Dedifferentiated amniotic fluid mesenchymal stem cell (primary cell): Measurements from ENCODE around the gene OR2K2.
"Not testable (repeated sequence)": the region's sequence is repeated elsewhere in the genome, so short reads cannot be mapped to it uniquely, and the experiment has no call there.

Experiments
- DNase-seq: peaks from one replicate; pipeline ENCODE4 v3.0.0-alpha.2; 2016; ENCODE audit errors: extremely low spot score

OR2K2 gene, protein sequence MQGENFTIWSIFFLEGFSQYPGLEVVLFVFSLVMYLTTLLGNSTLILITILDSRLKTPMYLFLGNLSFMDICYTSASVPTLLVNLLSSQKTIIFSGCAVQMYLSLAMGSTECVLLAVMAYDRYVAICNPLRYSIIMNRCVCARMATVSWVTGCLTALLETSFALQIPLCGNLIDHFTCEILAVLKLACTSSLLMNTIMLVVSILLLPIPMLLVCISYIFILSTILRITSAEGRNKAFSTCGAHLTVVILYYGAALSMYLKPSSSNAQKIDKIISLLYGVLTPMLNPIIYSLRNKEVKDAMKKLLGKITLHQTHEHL

DNA sequence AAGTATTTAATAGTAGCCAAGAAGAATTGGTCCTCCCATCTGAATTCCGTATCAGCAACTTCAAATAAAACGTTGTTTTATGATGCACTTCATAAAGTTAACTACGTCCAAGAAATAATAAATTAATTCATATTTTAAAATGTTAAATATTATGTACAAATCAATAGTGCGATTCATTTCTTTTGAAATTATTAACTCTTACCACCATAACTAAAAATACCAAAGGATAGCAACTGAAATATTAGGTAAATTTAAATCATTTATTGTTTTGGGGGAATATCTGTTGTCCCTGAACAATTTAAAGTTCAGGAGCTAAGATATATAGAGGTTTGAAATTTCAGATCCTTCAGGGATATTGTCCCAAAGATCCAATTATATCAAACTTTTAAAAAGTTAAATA, at the start of gene OR2K2:
Gene OR2K2 (minus strand): TSS at position 101 of the 400 bp plus-strand sequence. CDS start 1,791 bp downstream, outside the sequence.
- no peak for DNase-seq

DNA sequence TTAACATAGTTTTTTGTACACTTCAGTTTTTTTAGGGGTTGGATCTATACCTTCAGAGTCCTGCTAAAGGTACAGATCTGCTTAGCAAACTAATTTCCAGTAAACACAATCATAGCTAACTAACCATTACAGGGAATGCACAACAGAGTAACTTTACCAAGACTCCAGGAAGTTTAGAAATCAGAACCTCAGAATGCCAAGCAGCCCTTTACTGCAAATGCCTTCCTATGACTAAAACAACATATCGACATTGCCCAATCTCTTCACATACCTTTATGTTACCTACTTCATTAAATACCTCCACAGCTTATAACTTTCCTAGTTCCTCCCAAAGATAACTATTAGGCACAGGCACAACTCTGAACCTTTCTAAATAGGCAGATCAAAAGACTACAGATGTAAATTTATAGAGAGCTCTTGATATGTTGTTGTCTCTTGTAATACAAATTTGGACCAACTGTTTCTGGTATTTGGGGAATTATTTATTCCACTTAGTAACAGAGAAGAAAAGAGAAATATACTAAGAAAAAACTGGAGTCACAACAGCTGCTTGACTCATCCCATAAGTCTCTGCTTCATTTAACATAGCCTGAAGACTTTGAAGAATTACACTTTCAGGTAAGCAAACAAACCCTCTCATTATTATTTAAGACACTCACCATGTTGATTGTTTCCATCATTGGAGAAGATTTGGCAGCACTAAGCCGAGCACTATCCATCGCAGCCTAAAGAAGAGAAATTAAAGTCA, 46.0 kb upstream of the OR2K2 start:
- DNase-seq, result no peak

DNA sequence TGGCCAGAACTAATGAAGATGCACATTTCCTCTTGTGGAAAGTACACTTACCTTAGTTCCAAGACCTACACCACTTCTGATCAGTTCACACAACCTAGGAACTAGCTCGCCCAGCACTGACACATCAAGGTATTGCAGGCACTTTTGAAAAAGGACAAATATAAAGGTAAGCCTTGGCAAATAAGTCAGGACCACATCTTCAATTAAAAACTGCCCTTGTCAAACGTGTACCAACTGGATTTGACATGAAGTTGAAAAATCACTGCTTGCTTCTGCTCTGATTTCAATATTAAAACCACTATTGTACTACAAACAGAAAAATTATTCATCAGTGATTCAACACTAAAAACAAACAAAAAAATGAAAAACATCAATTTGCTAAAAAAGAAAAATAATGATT, 45.0 kb upstream of the OR2K2 start:
- DNase-seq, result no peak

DNA sequence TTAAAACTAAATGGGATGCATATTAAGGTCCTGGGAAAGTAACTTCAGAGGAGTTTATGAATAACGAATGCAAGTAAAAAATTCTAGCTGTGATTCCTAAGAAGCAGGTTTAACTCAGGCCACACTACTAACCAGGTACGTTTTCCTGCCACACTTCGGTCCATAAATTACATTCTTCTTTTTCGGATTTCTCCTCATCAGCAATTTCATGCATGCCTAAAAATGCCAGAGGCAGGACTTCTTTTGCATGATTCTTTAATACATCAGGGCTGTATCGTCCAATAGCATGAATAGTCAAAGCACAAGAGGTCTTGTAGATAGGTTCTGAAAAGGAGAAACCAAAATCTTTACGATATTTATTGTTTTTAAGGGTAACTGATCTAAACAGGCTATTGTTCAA, 42.3 kb upstream of the OR2K2 start:
- no peak for DNase-seq

DNA sequence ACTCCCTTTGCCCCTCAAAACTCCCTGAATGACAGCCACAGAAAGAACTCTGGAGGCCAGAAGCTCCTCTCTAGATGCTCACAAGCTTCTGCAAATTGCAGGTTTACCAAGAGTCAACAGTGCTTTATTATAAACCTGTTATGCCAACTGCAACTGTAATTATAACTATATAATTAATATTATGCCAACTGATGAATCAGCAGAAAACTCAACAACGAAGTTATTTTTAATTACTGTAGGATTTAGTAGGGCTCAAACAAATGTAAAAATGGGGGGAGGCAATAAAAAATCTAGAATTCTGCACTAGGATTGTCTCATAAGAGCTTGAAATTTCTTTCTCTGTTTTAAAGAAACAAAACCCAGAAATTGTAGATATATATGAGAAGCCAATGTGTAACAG, 37.0 kb upstream of the OR2K2 start:
- no peak for DNase-seq

DNA sequence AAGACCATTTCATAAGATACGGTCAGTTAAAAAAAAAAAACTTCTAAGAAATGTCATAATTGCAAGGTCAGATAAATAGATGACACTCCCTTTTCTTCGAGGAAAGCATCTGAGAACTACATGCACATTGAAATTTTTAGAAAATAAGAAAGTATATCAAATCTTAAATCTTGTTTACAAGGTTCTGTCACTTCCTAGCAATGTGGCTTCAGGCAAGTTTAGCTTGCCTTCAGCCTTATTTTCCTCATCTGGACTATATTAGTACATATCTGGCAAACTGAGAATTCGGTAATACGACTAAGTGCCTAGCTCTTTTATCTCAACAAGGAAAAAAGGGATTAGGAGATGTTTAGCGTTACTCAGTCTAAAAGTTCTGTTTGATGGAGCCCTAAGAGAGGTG, 32.5 kb upstream of the OR2K2 start:
- peak; percentile 23 for DNase-seq

DNA sequence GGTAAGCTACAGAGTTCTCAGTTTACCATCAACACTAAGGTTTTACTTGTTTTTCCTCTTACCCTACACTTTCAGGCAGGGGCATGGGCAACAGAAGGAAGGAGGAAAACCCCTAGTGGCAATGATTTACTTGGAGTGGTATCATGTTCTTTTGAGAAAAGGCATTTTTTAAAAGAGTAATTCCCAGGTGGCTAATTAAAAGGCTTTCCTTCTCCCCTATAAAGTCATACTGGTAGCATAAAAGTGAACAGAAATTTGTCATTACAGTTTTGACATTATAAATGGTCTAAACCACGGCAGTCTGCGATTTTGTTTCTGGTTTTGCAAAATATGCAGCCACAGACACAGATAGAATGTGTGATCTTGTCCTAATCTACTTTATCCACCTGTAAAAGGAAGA, 30.9 kb upstream of the OR2K2 start:
- DNase-seq, result no peak

DNA sequence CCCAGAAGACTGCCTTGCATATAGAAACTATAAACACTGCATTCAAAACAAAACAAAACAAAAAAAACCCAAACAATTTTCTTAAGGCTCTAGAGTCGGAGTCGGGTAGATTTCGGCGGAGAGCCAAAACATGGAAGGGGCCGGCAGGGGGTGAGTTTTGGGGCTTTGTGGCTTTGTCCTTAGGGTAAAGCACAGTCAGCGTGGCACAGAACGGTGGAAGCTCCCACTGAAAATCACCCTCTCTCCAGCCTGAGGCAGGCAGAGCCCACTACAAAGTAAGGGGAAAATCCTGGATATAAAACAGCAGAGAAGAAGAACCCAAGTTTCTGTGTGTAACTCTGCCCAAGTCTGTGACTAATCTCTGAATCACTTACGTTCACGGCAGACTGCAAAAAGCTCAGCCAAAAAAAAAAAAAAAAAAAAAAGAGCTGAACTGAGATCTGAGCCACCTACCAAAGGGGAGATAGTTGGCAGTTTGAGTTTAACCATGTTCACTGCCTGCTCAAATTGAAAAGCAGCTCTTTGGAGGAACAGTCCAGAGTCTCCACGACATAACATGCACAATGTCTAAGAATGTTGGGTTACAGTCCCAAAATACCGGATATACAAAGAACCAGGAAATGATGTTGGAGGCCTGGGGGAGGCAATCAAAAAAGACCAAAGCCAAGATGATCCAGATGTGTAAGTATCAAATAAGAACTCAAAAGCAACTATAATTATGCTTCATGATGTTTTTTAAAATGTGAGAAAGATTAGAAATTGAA, 26.6 kb upstream of the OR2K2 start:
- peak; percentile 81 for DNase-seq

DNA sequence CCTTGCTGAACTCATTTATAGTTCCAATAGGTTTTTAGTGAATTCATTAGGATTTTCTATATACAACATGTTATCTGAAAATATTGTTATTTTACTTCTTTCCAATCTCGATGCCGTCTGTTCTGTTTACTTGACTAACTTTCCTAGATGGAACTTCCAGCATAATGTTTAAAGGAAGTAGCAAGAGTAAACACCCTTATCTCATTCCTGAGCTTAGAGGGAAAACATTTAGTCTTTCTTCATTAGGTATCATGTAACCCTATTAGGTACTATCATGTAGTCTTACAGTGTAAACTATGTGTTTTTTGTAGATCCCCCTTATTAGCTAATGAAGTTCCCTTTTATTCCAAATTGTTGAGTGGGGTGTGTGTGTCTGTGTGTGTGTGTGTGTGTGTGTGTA, 22.5 kb upstream of the OR2K2 start:
- DNase-seq, result no peak

DNA sequence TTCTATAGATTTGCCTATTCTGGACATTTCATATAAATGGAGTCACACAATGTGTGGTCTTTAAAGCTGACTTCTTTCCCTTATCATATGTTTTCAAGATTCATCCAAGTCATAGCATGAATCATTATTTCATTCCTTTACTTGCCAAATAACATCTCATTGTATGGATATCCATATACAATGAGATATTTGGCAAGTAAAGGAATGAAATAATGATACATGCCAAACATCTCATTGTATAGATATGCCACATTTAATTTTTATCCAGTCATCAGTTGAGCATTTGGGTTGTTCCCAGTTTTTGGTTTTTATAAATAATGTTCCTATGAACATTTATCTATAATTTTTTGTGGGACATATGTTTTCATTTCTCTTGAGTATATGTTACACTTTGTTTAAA, 20.5 kb upstream of the OR2K2 start:
- DNase-seq, result no peak

DNA sequence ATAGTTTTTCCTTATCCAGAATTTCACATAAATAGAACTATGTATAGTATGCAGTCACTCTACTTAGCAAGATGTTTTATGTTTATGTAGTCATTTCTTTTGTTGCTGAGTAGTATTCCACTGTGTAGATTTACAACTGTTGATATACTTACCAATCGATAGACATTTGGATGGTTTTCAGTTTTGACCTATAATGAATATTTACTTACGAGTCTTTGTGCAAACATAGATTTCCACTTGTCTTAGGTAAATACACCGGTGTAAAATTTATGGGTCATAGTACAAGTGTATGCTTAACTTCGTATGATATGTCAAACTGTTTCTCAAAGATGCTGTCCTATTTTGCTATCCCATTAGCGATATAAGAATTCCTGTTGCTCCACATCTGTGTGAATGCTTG, 19.7 kb upstream of the OR2K2 start:
- DNase-seq, result no peak

DNA sequence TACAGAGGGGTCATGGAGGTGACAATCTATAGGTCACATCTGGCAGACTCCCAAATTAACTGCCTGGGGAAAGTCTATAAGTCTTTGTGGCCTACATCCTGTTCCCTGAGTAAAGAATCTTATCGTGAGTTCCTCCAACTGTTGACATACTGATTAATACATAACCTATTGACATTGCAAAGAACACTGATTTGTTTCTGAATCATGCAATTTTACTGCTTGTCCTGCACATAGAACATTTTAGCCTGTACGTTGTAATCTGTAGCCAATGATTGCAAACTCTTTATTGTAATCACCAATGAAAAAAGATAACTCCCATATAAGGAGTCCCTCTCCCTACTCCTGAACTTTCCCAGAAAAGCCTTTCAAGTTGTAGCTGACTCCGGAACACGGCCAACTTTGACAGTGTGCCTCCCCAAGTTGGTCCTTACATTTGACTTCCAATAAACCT, 18.8 kb upstream of the OR2K2 start:
- DNase-seq, result no peak

DNA sequence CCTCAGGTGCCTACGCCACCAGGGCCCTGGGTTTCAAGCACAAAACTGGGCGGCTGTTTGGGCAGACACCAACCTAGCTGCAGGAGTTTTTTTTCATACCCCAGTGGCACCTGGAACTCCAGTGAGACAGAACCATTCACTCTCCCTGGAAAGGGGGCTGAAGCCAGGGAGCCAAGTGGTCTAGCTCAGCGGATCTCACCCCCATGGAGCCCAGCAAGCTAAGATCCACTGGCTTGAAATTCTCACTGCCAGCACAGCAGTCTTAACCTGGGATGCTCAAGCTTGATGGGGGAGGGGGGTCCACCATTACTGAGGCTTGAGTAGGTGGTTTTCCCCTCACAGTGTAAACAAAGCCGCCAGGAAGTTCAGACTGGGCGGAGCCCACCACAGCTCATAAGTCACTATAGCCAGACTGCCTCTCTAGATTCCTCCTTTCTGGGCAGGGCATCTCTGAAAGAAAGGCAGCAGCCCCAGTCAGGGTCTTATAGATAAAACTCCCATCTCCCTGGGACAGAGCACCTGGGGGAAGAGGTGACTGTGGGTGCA, 4.4 kb upstream of the OR2K2 start:
- not testable (repeated sequence) for DNase-seq

DNA sequence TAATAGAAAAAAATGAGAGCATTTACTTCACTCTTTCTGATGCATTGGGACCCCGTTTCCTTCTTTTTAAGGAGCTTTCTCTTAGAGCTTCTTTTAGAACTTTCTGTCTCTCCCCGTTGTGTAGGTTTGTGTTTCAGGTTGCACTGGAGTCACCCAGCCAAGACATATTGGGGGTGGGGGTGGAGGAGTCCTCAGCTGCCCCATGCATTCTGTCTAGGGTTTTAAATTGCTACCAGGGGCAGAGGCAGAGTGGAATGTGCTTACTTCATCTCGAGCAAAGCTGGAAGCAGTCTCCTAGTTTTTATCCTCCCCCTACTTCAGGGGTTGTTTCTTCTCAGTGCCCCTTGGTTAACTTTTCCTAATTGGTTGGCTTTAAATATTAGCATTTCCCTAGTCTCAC, 9.4 kb downstream of the OR2K2 start:
- DNase-seq, result no peak

DNA sequence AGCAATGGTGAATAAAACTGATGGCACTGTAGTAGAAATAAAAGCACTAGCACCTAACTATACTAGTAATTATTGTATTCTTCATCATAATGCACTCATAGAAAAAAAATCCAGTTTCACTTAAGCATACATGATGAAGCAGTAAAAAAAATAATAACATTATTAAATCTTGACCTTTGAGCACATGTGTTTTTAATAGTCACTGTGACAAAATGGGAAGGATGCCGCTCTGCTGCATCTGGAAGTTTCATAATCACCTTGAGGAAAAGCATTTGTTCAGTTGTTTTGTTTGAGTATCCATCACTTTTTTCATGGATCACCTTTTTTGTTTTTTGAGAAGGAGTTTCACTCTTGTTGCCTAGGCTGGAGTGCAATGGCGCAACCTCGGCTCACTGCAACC, 13.2 kb downstream of the OR2K2 start:
- DNase-seq, result no peak

DNA sequence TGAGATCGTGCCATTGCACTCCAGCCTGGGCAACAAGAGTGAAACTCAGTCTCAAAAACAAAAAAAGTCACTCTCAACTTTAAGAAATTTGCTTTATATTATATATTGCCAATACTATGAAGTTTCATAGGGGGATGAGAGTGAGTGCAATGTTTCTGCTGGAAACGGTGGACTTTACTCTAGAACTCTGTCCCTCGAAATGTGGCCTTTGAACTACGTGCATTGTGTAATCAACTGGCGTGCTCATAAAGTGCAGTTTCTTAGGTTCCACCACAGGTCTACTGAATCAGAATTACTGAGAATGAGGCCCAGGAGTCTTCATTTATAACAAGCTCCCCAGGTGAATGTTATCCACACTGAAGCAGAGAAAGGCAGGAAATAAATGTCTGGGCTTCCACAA, 24.1 kb downstream of the OR2K2 start:
- no peak for DNase-seq

DNA sequence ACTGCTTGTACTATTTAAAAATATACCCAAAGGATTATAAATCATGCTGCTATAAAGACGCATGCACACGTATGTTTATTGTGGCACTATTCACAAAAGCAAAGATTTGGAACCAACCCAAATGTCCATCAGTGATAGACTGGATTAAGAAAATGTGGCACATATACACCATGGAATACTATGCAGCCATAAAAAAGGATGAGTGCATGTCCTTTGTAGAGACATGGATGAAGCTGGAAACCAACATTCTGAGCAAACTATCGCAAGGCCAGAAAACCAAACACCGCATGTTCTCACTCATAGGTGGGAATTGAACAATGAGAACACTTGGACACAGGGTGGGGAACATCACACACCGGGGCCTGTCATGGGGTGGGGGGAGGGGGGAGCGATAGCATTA, 26.0 kb downstream of the OR2K2 start:
- DNase-seq, result not testable (repeated sequence)

DNA sequence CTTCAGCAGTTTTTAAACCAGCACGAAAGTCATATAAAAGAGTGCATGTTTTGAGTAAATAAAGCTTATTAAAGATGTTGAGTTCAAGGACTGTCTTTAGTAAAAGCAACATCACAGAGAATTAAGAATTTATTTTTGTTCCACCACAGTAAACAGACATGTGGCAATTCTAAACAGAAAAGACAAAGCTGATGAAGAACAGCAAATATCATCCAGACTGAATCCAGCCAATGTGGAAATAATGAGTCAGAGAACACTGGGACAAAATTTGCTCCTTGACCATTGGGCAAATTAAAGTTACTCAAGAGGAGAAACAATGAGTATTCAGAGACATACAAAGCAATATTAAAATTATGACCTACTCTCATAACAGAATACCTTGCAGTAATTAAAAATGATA, 28.8 kb downstream of the OR2K2 start:
- peak; percentile 49 for DNase-seq

DNA sequence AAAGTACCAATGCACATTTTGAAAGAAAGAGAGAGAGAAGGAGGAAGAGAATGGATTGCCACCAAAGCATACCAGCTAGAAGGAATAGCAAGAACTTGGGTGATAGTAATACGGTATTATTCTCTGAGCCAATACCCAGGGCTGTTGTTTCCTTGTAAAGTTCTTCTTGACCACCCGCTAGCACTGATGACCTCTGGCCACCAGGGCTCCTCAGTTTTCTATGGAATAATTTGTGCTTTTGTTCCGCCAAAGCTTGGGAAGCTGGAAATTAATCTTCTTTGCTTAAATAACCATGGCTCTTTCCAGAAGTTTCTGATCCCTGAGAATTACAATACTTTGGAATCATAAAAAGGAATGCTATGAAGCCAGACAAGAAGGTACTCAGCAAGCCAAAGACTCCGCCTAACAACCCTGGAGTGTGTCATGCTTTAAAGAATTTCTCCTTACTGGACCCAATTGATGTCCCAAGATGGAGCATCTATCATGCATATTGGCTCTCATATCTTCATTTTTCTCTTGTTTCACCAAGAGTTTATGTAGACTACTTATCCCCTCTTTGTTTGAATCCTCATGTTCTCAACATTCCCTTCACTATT, 29.8 kb downstream of the OR2K2 start:
- DNase-seq, result no peak

DNA sequence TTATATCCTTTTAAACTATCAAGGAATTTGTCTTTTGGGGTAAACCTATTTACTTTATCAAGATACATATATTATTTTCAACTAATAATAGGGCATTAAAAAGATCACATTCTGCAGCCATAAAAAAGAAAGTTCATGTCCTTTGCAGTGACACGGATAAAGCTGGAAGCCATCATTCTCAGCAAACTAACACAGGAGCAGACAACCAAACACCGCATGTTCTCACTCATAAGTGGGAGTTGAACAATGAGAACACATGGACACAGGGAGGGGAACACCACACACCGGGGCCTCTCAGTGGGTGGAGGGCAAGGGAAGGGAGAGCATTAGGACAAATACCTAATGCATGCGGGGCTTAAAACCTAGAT, 30.4 kb downstream of the OR2K2 start:
- DNase-seq, result not testable (repeated sequence)

DNA sequence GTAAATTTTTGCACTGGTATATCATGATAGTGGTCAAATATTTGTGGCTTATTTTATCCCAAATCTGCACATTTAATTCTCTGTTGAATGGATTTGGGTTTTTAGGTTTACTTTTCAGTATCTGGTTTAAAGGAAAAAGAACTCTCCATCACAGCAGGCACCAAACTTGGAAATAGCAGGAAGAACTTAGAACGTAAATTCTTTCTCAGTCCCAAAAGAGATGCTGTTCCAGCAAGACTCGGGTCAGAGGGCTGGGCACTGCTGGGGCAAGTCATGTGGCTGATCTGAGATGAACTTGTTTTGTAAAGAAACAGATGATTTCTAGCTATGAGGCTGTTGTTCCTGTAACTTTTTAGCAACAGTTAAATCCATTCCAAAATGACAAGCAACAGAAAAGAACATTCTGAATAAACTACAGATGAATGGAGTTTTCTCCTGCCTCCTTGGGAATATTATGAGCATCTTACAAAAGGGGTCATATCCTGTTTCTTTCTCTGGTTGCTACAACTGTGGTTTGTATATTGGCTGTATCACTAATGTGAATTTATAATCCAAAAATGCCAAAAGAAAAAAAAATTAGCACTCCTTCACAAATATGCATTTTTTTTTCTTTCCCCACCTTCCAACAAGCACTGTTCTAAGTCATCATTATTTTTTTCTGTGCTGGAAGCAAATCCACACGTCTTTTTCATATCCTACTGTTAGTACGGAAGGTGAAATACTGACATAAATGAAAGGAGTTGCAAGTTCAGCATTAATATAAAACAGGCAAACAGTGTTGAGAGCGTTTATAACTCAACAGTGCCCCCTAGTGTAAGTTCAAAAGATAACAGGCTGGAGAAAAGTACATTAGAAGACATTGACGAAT, 31.1 kb downstream of the OR2K2 start:
- DNase-seq, result peak; percentile 79
